H1 (cell line): ENCODE measurements around the gene PTPN2. TPM values are rescaled to one million over a fixed set of nuclear protein-coding genes. Genes with fewer than 3 reads are reported as not detected.

Experiments
- CTCF ChIA-PET: fragments of 300-600 bp; sonication (Branson Sonifier 250); formaldehyde crosslinking; loops from one replicate; lab custom pipeline; 2021; ENCODE audit not compliant: partially characterized antibody; lab: Charles Lee
- POLR2A ChIA-PET: fragments of 300-600 bp; sonication (Branson Sonifier 250); formaldehyde crosslinking; loops from one replicate; lab custom pipeline; 2021; ENCODE audit warnings: inconsistent platforms; ENCODE audit not compliant: partially characterized antibody; lab: Charles Lee
- DNase-seq, 2 experiments: peaks; one replicate each; pipeline versions ENCODE4 v3.0.0 to v3.0.0-alpha.2; 2010 to 2022; ENCODE audit warnings: low spot score in 2 of 2, low read depth in 1 of 2, mixed read lengths in 1 of 2
- FAIRE-seq: peaks from 2 replicates; lab custom pipeline; 2011; peaks lifted over from hg19 to GRCh38; lab: Jason Lieb, UNC
- H2AFZ ChIP-seq: 2 replicates; pipeline ENCODE4 v1.8.1; 2012; ENCODE audit warnings: low read length, inconsistent platforms
- H2AK5ac ChIP-seq: 2 replicates; pipeline ENCODE4 v1.6.1; 2013; ENCODE audit warnings: low read depth, low read length
- H2BK120ac ChIP-seq: replicated peaks from 2 replicates; pipeline ENCODE3; 2013; ENCODE audit warnings: low read depth, low read length, inconsistent platforms
- H2BK12ac ChIP-seq: 2 replicates; pipeline ENCODE4 v1.6.1; 2013; ENCODE audit warnings: low read depth, low read length
- H2BK15ac ChIP-seq: 2 replicates; pipeline ENCODE4 v1.6.1; 2013; ENCODE audit warnings: low read length
- H2BK20ac ChIP-seq: 2 replicates; pipeline ENCODE4 v1.6.1; 2013; ENCODE audit warnings: low read length
- H2BK5ac ChIP-seq: 2 replicates; pipeline ENCODE4 v1.6.1; 2013; ENCODE audit warnings: low read depth, low read length
- H3K14ac ChIP-seq: 2 replicates; pipeline ENCODE4 v1.6.1; 2013; ENCODE audit warnings: inconsistent platforms; ENCODE audit not compliant: insufficient read length
- H3K18ac ChIP-seq: 2 replicates; pipeline ENCODE4 v1.6.1; 2013; ENCODE audit warnings: low read length; ENCODE audit errors: extremely low read depth
- H3K23ac ChIP-seq: 2 replicates; pipeline ENCODE4 v1.6.1; 2013; ENCODE audit warnings: inconsistent platforms; ENCODE audit not compliant: insufficient read length
- H3K23me2 ChIP-seq: 2 replicates; pipeline ENCODE4 v1.6.1; 2013; ENCODE audit warnings: low read depth, low read length
- H3K27ac ChIP-seq: 2 replicates; pipeline ENCODE4 v1.6.1; 2011; ENCODE audit warnings: low read depth, low read length, inconsistent platforms
- H3K27me3 ChIP-seq, 4 experiments: replicated peaks in 1 of 4; 1 replicate in 1 of 4; 2 replicates in 3 of 4; pipeline versions ENCODE4 v1.6.1 to v1.8.1; 2011 to 2013; ENCODE audit warnings: low read length in 3 of 4, mild to moderate bottlenecking in 3 of 4, inconsistent platforms in 2 of 4, mixed read lengths in 2 of 4, moderate library complexity in 1 of 4; ENCODE audit not compliant: control insufficient read depth in 3 of 4, insufficient read depth in 3 of 4; ENCODE audit errors: extremely low read depth in 1 of 4
- H3K36me3 ChIP-seq, 4 experiments: 2 replicates each; pipeline versions ENCODE4 v1.6.1 to v1.8.1; 2011 to 2013; ENCODE audit warnings: mild to moderate bottlenecking in 4 of 4, low read length in 3 of 4, moderate library complexity in 2 of 4, control low read depth in 1 of 4, inconsistent platforms in 1 of 4; ENCODE audit not compliant: insufficient read depth in 4 of 4, control insufficient read depth in 2 of 4
- H3K4ac ChIP-seq: replicated peaks from 2 replicates; pipeline ENCODE3; 2013; ENCODE audit warnings: low read length, low read depth, mixed read lengths, inconsistent platforms; ENCODE audit not compliant: insufficient read length
- H3K4me1 ChIP-seq, 4 experiments: replicated peaks in 1 of 4; 1 replicate in 1 of 4; 2 replicates in 3 of 4; pipeline versions ENCODE4 v1.6.1 to v1.8.1; 2011 to 2013; ENCODE audit warnings: low read length in 3 of 4, inconsistent platforms in 2 of 4, mixed read lengths in 1 of 4; ENCODE audit not compliant: insufficient read depth in 4 of 4, control insufficient read depth in 3 of 4
- H3K4me2 ChIP-seq, 2 experiments: 2 replicates each; pipeline versions ENCODE4 v1.6.1 to v1.8.1; 2011 to 2013; ENCODE audit warnings: low read depth in 2 of 2, low read length in 2 of 2, control low read depth in 1 of 2, inconsistent platforms in 1 of 2, mild to moderate bottlenecking in 1 of 2; ENCODE audit not compliant: insufficient read depth in 1 of 2
- H3K4me3 ChIP-seq, 4 experiments: fragments of 200-600, 300-600 bp in 1 of 4; sonication (generic), shearing (Covaris generic), sonication (Bioruptor Twin) in 1 of 4; 2 replicates each; pipeline versions ENCODE4 v1.5.1 to v1.8.1; 2011 to 2016; ENCODE audit warnings: low read length in 4 of 4, low read depth in 3 of 4, control low read depth in 2 of 4, inconsistent platforms in 2 of 4, mild to moderate bottlenecking in 2 of 4, mixed read lengths in 1 of 4, moderate library complexity in 1 of 4; ENCODE audit not compliant: insufficient read depth in 2 of 4; ENCODE audit errors: extremely low read depth in 1 of 4
- H3K56ac ChIP-seq: replicated peaks from 2 replicates; pipeline ENCODE3; 2013; ENCODE audit warnings: low read depth, mild to moderate bottlenecking, mixed read lengths, low read length, inconsistent platforms; ENCODE audit not compliant: insufficient read length
- H3K79me1 ChIP-seq: 2 replicates; pipeline ENCODE4 v1.6.1; 2013; ENCODE audit warnings: low read depth, low read length, control low read depth
- H3K79me2 ChIP-seq, 2 experiments: 2 replicates each; pipeline versions ENCODE4 v1.6.1 to v1.8.1; 2012 to 2013; ENCODE audit warnings: low read length in 2 of 2, mild to moderate bottlenecking in 2 of 2, inconsistent platforms in 1 of 2; ENCODE audit not compliant: insufficient read depth in 2 of 2, control insufficient read depth in 1 of 2
- H3K9ac ChIP-seq, 4 experiments: replicated peaks in 1 of 4; 1 replicate in 1 of 4; 2 replicates in 3 of 4; pipeline versions ENCODE4 v1.6.1 to v1.8.1; 2011 to 2013; ENCODE audit warnings: low read depth in 3 of 4, low read length in 3 of 4, control low read depth in 2 of 4, mild to moderate bottlenecking in 2 of 4, moderate library complexity in 2 of 4, inconsistent platforms in 1 of 4; ENCODE audit errors: extremely low read depth in 1 of 4
- H3K9me3 ChIP-seq, 2 experiments: 2 replicates each; pipeline versions ENCODE4 v1.6.1 to v1.8.1; 2012 to 2013; ENCODE audit warnings: mild to moderate bottlenecking in 2 of 2, moderate library complexity in 2 of 2, control low read depth in 1 of 2, inconsistent platforms in 1 of 2, low read depth in 1 of 2, low read length in 1 of 2, mixed read lengths in 1 of 2; ENCODE audit not compliant: insufficient read depth in 2 of 2
- H4K20me1 ChIP-seq, 2 experiments: replicated peaks in 1 of 2; 2 replicates each; pipeline versions ENCODE3 to v1.8.1; 2011 to 2013; ENCODE audit warnings: inconsistent platforms in 2 of 2, low read length in 2 of 2, mild to moderate bottlenecking in 1 of 2; ENCODE audit not compliant: insufficient read depth in 2 of 2, control insufficient read depth in 1 of 2
- H4K5ac ChIP-seq: 2 replicates; pipeline ENCODE4 v1.6.1; 2013; ENCODE audit warnings: low read length, low read depth, mixed read lengths, inconsistent platforms; ENCODE audit not compliant: insufficient read length
- H4K8ac ChIP-seq: 2 replicates; pipeline ENCODE4 v1.8.0; 2013; ENCODE audit warnings: mild to moderate bottlenecking, moderate library complexity, low read length, inconsistent platforms; ENCODE audit not compliant: insufficient read depth; ENCODE audit errors: extremely low read depth
- H4K91ac ChIP-seq: replicated peaks from 2 replicates; pipeline ENCODE3; 2013; ENCODE audit warnings: low read length, mixed read lengths, inconsistent platforms; ENCODE audit not compliant: insufficient read length
- ASH2L ChIP-seq: fragments of 200-600, 300-600 bp; sonication (generic); IDR thresholded peaks from one replicate; pipeline ENCODE4 v1.7.1; 2017; ENCODE audit warnings: low read length
- ATF2 ChIP-seq: IDR thresholded peaks from 2 replicates; pipeline ENCODE4 v1.6.1; 2012; ENCODE audit warnings: low read length, inconsistent platforms
- BCL11A ChIP-seq, 2 experiments: IDR thresholded peaks; one replicate each; pipeline ENCODE4 v1.6.1; 2011; ENCODE audit warnings: low read depth in 2 of 2, low read length in 2 of 2, mild to moderate bottlenecking in 2 of 2
- HDAC2 ChIP-seq, 2 experiments: fragments of 300-600 bp in 1 of 2; sonication (generic) in 1 of 2; IDR thresholded peaks; 2 replicates each; pipeline ENCODE4 v1.6.1; 2011 to 2012; ENCODE audit warnings: low read depth in 2 of 2, low read length in 2 of 2, mild to moderate bottlenecking in 2 of 2, moderate library complexity in 2 of 2, borderline replicate concordance in 1 of 2, inconsistent platforms in 1 of 2
- RNF2 ChIP-seq: fragments of 200-900, 300-1000 bp; sonication (generic); IDR thresholded peaks from 2 replicates; pipeline ENCODE4 v1.7.1; 2016; ENCODE audit warnings: borderline replicate concordance, low read depth, mild to moderate bottlenecking, antibody characterized with exemption, low read length; ENCODE audit not compliant: poor library complexity, severe bottlenecking; ENCODE audit errors: missing control alignments
- SIX5 ChIP-seq: IDR thresholded peaks from 2 replicates; pipeline ENCODE4 v1.6.1; 2011; ENCODE audit warnings: mild to moderate bottlenecking, low read depth, low read length
- TEAD4 ChIP-seq: IDR thresholded peaks from 2 replicates; pipeline ENCODE4 v1.6.1; 2012; ENCODE audit warnings: low read depth, low read length, inconsistent platforms, mixed read lengths
- USF2 ChIP-seq: IDR thresholded peaks from 2 replicates; pipeline ENCODE4 v1.6.1; 2011; ENCODE audit warnings: low read length, improper control_type of control experiment
- WGBS, 2 experiments: shearing (Covaris generic) in 1 of 2; methylation state at CpG; one replicate each; pipeline versions ENCODE4 v1.1.6 to v1.1.7; 2013 to 2015; ENCODE audit warnings: low lambda C conversion rate in 2 of 2, mixed read lengths in 2 of 2, inconsistent platforms in 1 of 2, low coverage in 1 of 2, missing lambda C conversion rate in 1 of 2; ENCODE audit not compliant: insufficient replicate concordance in 2 of 2, insufficient coverage in 1 of 2, insufficient read length in 1 of 2; ENCODE audit errors: extremely low coverage in 1 of 2, missing lambda C conversion rate in 1 of 2; 5-methylcytosine and 5-hydroxymethylcytosine counted together
- polyA plus RNA-seq, 7 experiments: library from polyadenylated mRNA; depleted of rRNA in 3 of 7; stranded (reverse) in 5 of 7; unstranded in 2 of 7; fragments of >200 nt in 5 of 7; fragments of 200-250 nt in 2 of 7; gene quantifications; 1 replicate in 5 of 7; 2 replicates in 1 of 7; 4 replicates in 1 of 7; pipeline versions ENCODE4 v1.2.1 to v1.2.3, GENCODE V29; 2011 to 2013; ENCODE audit warnings: missing spikeins in 2 of 7, mixed read lengths in 2 of 7
- total RNA-seq: library from RNA; stranded (reverse); fragmentation: NEBNext Ultra II Directional; extraction: Animal tissue kit (Norgen Biotek cat#: 25700); gene quantifications from 2 replicates; pipeline ENCODE4 v1.2.1, GENCODE V29; 2021
- TF ChIP-seq, protein P1 (sequence below): IDR thresholded peaks from 2 replicates; pipeline ENCODE4 v1.6.1; 2012; ENCODE audit warnings: inconsistent platforms

The PTPN2 gene
- total and polyA plus RNA-seq, 2 of the 8 experiments (the other 6 are each of a cell fraction or from before 2014, with no cell fraction given), result 16.4 to 54.0 TPM

- H2BK12ac ChIP-seq, result no peak overlapping the region
- no peak overlapping the region for H2BK15ac ChIP-seq
- H3K23me2 ChIP-seq, result no peaks in the 10 kb centered on the region
- no peaks in the 10 kb centered on the region for H3K9me3 ChIP-seq
- no peak overlapping the region for H4K91ac ChIP-seq
- no peak for TF ChIP-seq RNF2
- TF ChIP-seq ATF2, result no peak
- no peak for TF ChIP-seq TEAD4
- TF ChIP-seq SIX5, result no peak
- TF ChIP-seq ASH2L, result no peak
- TF ChIP-seq BCL11A (IDR thresholded peaks at IDR 0.05; ENCODE audit: low read depth in 2 of 2, low read length in 2 of 2), result no peak
- TF ChIP-seq HDAC2 (IDR thresholded peaks at IDR 0.05; ENCODE audit: borderline replicate concordance in 1 of 2, low read depth in 2 of 2, low read length in 2 of 2), result no peak
- TF ChIP-seq, protein P1, sequence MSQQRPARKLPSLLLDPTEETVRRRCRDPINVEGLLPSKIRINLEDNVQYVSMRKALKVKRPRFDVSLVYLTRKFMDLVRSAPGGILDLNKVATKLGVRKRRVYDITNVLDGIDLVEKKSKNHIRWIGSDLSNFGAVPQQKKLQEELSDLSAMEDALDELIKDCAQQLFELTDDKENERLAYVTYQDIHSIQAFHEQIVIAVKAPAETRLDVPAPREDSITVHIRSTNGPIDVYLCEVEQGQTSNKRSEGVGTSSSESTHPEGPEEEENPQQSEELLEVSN, result no peak
- no peak for TF ChIP-seq USF2
- no peaks in the 10 kb centered on the region for H3K36me3 ChIP-seq
- no peak overlapping the region for H3K27ac ChIP-seq
- no peak overlapping the region for H2AK5ac ChIP-seq
- no peak overlapping the region for H3K14ac ChIP-seq
- no peak overlapping the region for H3K4me3 ChIP-seq
- H3K4me2 ChIP-seq, result no peak overlapping the region
- 79% methylated on average over 3 of the region's 3 CpGs; no CpG with 5 or more reads in 1 of the 2 experiments for WGBS, 2 experiments
- POLR2A ChIA-PET, result interaction anchor here (0.7 to 1.6 kb wide), 3 partner anchors 11 to 179 kb away, joined by 3 read pairs; partner anchors contain the start of gene SEH1L
- no peak overlapping the region for H3K23ac ChIP-seq
- no peak overlapping the region for H3K56ac ChIP-seq
- H4K5ac ChIP-seq, result no peak overlapping the region
- H3K79me1 ChIP-seq, result no peaks in the 10 kb centered on the region
- H2BK20ac ChIP-seq, result no peak overlapping the region
- no peak overlapping the region for H2BK120ac ChIP-seq
- no peak overlapping the region for H4K8ac ChIP-seq
- H3K79me2 ChIP-seq, result no peaks in the 10 kb centered on the region
- no peak overlapping the region for H3K18ac ChIP-seq
- no peak for FAIRE-seq
- CTCF ChIA-PET, result interaction anchor here (0.9 to 2.6 kb wide), 6 partner anchors 14 to 165 kb away, joined by 3 to 7 read pairs (median 3); no protein-coding TSS in a partner anchor
- no peak overlapping the region for H3K4ac ChIP-seq
- no peaks in the 10 kb centered on the region for H4K20me1 ChIP-seq
- H2AFZ ChIP-seq, result no peak overlapping the region
- H3K9ac ChIP-seq, result no peak overlapping the region
- no peaks in the 10 kb centered on the region for H3K27me3 ChIP-seq
- DNase-seq, result no peak
- H3K4me1 ChIP-seq, result peaks cover 0 to 6% (median 4%) of the 10 kb centered on the region in 4 experiments; a peak in 4 of 7 replicates
- no peak overlapping the region for H2BK5ac ChIP-seq
These were observed 114.9 kb downstream of the PTPN2 start for GRCh38 chr18:12769136-12769535.
